Measurements from ENCODE around the gene RAVER1. TPM values are rescaled to one million over a fixed set of nuclear protein-coding genes. Genes with fewer than 3 reads are reported as not detected.
A peak's percentile ranks its signal among the peaks of the same experiment; 100 is the strongest.

Gene RAVER1
- total and polyA plus RNA-seq, 2 of the 13 experiments (the other 11 are each of a cell fraction or from before 2014, with no cell fraction given): 3.6 to 7.9 TPM

DNA sequence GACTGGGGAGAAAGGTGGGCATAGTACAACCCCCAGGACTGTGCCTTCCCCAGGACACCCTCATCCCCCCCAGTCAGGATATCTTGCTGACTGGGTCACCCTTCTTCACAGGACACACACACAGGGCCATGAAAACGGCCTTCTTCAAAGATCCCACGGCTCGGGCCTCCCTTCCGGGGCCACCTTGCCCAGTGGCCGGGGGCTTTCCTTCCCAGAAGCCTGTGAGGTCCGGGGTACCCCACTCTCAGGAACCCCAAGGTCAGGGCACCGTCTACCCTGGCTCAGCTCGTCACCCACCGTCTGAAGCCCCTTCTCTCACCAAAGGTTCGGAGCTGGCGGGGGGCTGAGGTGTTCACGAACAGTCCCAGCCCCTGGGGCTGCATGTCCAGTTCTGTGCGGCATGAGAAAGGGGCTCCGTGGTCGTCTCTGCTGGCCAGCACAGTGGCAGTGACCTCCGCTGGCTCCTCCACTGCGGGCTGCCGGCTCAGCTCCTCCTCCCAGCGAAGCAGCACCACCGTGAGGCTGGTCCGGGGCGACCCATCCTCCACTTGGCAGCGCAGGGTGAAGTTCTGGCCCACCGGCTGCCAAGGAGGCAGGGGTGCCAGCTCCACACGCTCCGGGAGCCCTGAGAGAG, 2.1 kb upstream of the RAVER1 start (continued):
- no peak for TF ChIP-seq REL (CRISPR knock-in tag; conservative IDR thresholded peaks at IDR 0.05)
- no peak for TF ChIP-seq PLRG1 (conservative IDR thresholded peaks at IDR 0.05)
- TF ChIP-seq, protein P1, sequence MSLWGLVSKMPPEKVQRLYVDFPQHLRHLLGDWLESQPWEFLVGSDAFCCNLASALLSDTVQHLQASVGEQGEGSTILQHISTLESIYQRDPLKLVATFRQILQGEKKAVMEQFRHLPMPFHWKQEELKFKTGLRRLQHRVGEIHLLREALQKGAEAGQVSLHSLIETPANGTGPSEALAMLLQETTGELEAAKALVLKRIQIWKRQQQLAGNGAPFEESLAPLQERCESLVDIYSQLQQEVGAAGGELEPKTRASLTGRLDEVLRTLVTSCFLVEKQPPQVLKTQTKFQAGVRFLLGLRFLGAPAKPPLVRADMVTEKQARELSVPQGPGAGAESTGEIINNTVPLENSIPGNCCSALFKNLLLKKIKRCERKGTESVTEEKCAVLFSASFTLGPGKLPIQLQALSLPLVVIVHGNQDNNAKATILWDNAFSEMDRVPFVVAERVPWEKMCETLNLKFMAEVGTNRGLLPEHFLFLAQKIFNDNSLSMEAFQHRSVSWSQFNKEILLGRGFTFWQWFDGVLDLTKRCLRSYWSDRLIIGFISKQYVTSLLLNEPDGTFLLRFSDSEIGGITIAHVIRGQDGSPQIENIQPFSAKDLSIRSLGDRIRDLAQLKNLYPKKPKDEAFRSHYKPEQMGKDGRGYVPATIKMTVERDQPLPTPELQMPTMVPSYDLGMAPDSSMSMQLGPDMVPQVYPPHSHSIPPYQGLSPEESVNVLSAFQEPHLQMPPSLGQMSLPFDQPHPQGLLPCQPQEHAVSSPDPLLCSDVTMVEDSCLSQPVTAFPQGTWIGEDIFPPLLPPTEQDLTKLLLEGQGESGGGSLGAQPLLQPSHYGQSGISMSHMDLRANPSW (CRISPR knock-in tag; IDR thresholded peaks at IDR 0.05; ENCODE audit: borderline replicate concordance): no peak
- no peak for TF ChIP-seq ZNF562 (CRISPR knock-in tag; IDR thresholded peaks at IDR 0.05; ENCODE audit: borderline replicate concordance)
- TF ChIP-seq MTF1 (CRISPR knock-in tag; IDR thresholded peaks at IDR 0.05): no peak
- 0 out of 2 replicates have a peak, but pooled peaks have one; percentile 23 for TF ChIP-seq ERF (CRISPR knock-in tag; IDR thresholded peaks at IDR 0.05)
- TF ChIP-seq TCF12 (IDR thresholded peaks at IDR 0.05): no peak
- TF ChIP-seq TCF12 (CRISPR knock-in tag; IDR thresholded peaks at IDR 0.05): no peak
- TF ChIP-seq, protein P2, sequence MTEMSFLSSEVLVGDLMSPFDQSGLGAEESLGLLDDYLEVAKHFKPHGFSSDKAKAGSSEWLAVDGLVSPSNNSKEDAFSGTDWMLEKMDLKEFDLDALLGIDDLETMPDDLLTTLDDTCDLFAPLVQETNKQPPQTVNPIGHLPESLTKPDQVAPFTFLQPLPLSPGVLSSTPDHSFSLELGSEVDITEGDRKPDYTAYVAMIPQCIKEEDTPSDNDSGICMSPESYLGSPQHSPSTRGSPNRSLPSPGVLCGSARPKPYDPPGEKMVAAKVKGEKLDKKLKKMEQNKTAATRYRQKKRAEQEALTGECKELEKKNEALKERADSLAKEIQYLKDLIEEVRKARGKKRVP (CRISPR knock-in tag; IDR thresholded peaks at IDR 0.05): no peak
- TF ChIP-seq, protein P3, sequence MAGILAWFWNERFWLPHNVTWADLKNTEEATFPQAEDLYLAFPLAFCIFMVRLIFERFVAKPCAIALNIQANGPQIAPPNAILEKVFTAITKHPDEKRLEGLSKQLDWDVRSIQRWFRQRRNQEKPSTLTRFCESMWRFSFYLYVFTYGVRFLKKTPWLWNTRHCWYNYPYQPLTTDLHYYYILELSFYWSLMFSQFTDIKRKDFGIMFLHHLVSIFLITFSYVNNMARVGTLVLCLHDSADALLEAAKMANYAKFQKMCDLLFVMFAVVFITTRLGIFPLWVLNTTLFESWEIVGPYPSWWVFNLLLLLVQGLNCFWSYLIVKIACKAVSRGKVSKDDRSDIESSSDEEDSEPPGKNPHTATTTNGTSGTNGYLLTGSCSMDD (CRISPR knock-in tag; IDR thresholded peaks at IDR 0.05): no peak
- no peak for TF ChIP-seq PAX8 (CRISPR knock-in tag; IDR thresholded peaks at IDR 0.05; ENCODE audit: borderline replicate concordance)
- TF ChIP-seq, protein P4, sequence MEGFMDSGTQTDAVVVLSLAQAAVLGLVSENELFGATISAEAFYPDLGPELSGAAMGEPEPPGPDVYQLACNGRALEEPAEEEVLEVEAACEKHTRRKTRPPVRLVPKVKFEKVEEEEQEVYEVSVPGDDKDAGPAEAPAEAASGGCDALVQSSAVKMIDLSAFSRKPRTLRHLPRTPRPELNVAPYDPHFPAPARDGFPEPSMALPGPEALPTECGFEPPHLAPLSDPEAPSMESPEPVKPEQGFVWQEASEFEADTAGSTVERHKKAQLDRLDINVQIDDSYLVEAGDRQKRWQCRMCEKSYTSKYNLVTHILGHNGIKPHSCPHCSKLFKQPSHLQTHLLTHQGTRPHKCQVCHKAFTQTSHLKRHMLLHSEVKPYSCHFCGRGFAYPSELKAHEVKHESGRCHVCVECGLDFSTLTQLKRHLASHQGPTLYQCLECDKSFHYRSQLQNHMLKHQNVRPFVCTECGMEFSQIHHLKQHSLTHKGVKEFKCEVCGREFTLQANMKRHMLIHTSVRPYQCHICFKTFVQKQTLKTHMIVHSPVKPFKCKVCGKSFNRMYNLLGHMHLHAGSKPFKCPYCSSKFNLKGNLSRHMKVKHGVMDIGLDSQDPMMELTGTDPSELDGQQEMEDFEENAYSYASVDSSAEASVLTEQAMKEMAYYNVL (CRISPR knock-in tag; IDR thresholded peaks at IDR 0.05; ENCODE audit: borderline replicate concordance): no peak
- TF ChIP-seq ZNF510 (CRISPR knock-in tag; IDR thresholded peaks at IDR 0.05; ENCODE audit: low read depth): no peak
- TF ChIP-seq STAG1 (CRISPR knock-in tag; IDR thresholded peaks at IDR 0.05): peak; percentile 51
- TF ChIP-seq MAFK (conservative IDR thresholded peaks at IDR 0.05 in 1 of 2, IDR thresholded peaks at IDR 0.05 in 1 of 2; ENCODE audit: low read length in 2 of 2): no peak
- TF ChIP-seq JARID2 (CRISPR knock-in tag; IDR thresholded peaks at IDR 0.05; ENCODE audit: insufficient replicate concordance): no peak
- 0 out of 2 replicates have a peak, but pooled peaks have one; percentile 29 for TF ChIP-seq ZNF343 (CRISPR knock-in tag; IDR thresholded peaks at IDR 0.05)
- no peak for TF ChIP-seq EEA1 (CRISPR knock-in tag; IDR thresholded peaks at IDR 0.05; ENCODE audit: borderline replicate concordance)
- TF ChIP-seq MBD4 (IDR thresholded peaks at IDR 0.05; ENCODE audit: borderline replicate concordance, low read length): no peak
- TF ChIP-seq, protein P5, sequence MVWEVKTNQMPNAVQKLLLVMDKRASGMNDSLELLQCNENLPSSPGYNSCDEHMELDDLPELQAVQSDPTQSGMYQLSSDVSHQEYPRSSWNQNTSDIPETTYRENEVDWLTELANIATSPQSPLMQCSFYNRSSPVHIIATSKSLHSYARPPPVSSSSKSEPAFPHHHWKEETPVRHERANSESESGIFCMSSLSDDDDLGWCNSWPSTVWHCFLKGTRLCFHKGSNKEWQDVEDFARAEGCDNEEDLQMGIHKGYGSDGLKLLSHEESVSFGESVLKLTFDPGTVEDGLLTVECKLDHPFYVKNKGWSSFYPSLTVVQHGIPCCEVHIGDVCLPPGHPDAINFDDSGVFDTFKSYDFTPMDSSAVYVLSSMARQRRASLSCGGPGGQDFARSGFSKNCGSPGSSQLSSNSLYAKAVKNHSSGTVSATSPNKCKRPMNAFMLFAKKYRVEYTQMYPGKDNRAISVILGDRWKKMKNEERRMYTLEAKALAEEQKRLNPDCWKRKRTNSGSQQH (CRISPR knock-in tag; IDR thresholded peaks at IDR 0.05; ENCODE audit: low read depth): no peak
- no peak for TF ChIP-seq REPIN1 (CRISPR knock-in tag; IDR thresholded peaks at IDR 0.05; ENCODE audit: borderline replicate concordance, low read depth)

Measured in HepG2 (cell line).